ENCODE results near the gene ADAMTS15.

DNA sequence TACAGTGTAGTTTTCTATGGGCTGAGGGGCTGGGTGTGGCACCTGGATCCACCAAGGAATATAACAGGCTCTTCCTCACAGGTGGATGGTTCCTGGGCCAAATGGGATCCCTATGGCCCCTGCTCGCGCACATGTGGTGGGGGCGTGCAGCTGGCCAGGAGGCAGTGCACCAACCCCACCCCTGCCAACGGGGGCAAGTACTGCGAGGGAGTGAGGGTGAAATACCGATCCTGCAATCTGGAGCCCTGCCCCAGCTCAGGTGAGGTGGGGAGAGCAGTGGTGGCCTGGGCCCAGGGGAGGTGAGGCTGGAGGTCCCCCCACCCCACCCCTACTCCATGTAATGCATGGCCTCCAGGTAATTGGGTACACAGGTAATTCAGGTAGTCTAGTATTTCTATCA, 20.7 kb downstream of the ADAMTS15 start:
- TF ChIP-seq POLR2A (IDR thresholded peaks at IDR 0.05; ENCODE audit: low read length): no peak
- no peak for TF ChIP-seq GATA1 (IDR thresholded peaks at IDR 0.05; ENCODE audit: low read depth, low read length)
